ENCODE results near the gene IL21R.
"Not testable (repeated sequence)": the region's sequence is repeated elsewhere in the genome, so short reads cannot be mapped to it uniquely, and the experiment has no call there.

The IL21R gene

DNA sequence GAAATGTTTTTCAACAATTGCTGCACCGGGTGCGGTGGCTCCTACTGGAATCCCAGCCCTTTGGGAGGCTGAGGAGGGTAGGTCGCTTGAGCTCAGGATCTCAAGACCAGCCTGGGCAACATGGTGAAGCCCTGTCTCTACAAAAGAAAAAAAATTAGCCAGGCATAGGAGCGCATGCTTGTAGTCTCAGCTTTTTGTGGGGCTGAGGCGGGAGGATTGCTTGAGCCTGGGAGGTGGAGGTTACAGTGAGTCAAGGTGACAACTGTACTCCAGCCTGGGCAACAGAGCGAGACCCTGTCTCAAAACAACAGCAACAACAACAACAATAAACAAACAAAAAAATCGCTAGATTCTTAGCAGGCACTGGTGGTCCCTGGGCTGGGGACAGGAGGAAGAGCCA is 28.5 kb downstream of the IL21R start:
- ChIA-PET POLR2A (no interaction called here), CTCF (interaction anchor here (0.6 to 1.1 kb wide), 4 partner anchors 9 to 195 kb away, joined by 3 read pairs; no protein-coding TSS in a partner anchor)
- no peak overlapping the region for H3K4me3 ChIP-seq (ENCODE audit: low read depth, low read length)
- DNase-seq (ENCODE audit: low read depth, low spot score): no peak
- TF ChIP-seq, protein P1, sequence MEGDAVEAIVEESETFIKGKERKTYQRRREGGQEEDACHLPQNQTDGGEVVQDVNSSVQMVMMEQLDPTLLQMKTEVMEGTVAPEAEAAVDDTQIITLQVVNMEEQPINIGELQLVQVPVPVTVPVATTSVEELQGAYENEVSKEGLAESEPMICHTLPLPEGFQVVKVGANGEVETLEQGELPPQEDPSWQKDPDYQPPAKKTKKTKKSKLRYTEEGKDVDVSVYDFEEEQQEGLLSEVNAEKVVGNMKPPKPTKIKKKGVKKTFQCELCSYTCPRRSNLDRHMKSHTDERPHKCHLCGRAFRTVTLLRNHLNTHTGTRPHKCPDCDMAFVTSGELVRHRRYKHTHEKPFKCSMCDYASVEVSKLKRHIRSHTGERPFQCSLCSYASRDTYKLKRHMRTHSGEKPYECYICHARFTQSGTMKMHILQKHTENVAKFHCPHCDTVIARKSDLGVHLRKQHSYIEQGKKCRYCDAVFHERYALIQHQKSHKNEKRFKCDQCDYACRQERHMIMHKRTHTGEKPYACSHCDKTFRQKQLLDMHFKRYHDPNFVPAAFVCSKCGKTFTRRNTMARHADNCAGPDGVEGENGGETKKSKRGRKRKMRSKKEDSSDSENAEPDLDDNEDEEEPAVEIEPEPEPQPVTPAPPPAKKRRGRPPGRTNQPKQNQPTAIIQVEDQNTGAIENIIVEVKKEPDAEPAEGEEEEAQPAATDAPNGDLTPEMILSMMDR (IDR thresholded peaks at IDR 0.05; ENCODE audit: insufficient read depth, low read length, missing control alignments): no peak

- TF ChIP-seq, protein P1 (IDR thresholded peaks at IDR 0.05; ENCODE audit: insufficient read depth, low read length, missing control alignments): no peak
- ChIA-PET CTCF (interaction anchor here (0.6 to 1.1 kb wide), 4 partner anchors 9 to 196 kb away, joined by 3 read pairs; no protein-coding TSS in a partner anchor), POLR2A (no interaction called here)
- no peak for DNase-seq (ENCODE audit: low read depth, low spot score)
- no peak overlapping the region for H3K4me3 ChIP-seq (ENCODE audit: low read depth, low read length)
Measured at GRCh38 chr16:27430923-27431484, 29.0 kb downstream of the IL21R start.

- POLR2A ChIA-PET: no interaction called here
- TF ChIP-seq, protein P1 (IDR thresholded peaks at IDR 0.05; ENCODE audit: insufficient read depth, low read length, missing control alignments): no peak
- no peak for DNase-seq (ENCODE audit: low read depth, low spot score)
- CTCF ChIA-PET: no interaction called here
- H3K4me3 ChIP-seq (ENCODE audit: low read depth, low read length): no peak overlapping the region
Measured at GRCh38 chr16:27431773-27432532, 30.0 kb downstream of the IL21R start.

DNA sequence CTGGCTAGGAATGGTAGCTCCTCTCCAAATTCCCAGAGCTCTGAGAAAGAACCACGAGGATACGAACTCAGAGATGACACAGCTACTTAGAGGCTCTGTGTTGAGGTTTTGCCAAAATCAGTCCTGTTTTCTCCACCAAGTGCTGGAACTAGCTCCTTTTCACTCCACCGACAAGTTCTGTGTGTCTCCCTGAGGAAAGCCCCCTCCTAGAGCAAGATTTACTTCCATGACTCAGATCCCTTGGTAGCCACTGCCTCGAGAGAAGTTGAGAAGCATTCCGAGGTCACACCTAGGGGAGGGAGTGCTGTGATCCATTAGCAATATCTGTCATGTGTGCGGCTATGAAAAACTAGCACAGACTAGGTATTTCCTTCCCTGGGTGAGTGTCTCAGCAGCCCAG is 30.6 kb downstream of the IL21R start:
- no peak overlapping the region for H3K4me3 ChIP-seq (ENCODE audit: low read depth, low read length)
- TF ChIP-seq, protein P1 (IDR thresholded peaks at IDR 0.05; ENCODE audit: insufficient read depth, low read length, missing control alignments): no peak
- ChIA-PET CTCF (interaction anchor here (0.9 kb wide), 1 partner anchor 199 kb away, joined by 4 read pairs; no protein-coding TSS in a partner anchor), POLR2A (no interaction called here)
- DNase-seq (ENCODE audit: low read depth, low spot score): no peak

GRCh38 chr16:27433191-27433590 is 31.2 kb downstream of the IL21R start:
- POLR2A ChIA-PET; DNase-seq (ENCODE audit: low read depth, low spot score); H3K4me3 ChIP-seq (ENCODE audit: low read depth, low read length): not testable (repeated sequence)
- CTCF ChIA-PET: interaction anchor here (0.6 to 0.9 kb wide), 3 partner anchors 10 to 200 kb away, joined by 3 to 4 read pairs (median 3); no protein-coding TSS in a partner anchor

- H3K4me3 ChIP-seq (ENCODE audit: low read depth, low read length): no peak overlapping the region
- TF ChIP-seq, protein P1 (IDR thresholded peaks at IDR 0.05; ENCODE audit: insufficient read depth, low read length, missing control alignments): no peak
- CTCF ChIA-PET: interaction anchor here (0.6 to 1.3 kb wide), 4 partner anchors 10 to 200 kb away, joined by 3 to 5 read pairs (median 4); no protein-coding TSS in a partner anchor
- DNase-seq (ENCODE audit: low read depth, low spot score): no peak
- POLR2A ChIA-PET: no interaction called here
Measured at GRCh38 chr16:27433636-27434035, 31.7 kb downstream of the IL21R start.

Measured in AG04449 (cell line).